NCI-H128 (cell line): ENCODE data around the gene FBXL12.
"Not testable (repeated sequence)": the region's sequence is repeated elsewhere in the genome, so short reads cannot be mapped to it uniquely, and the experiment has no call there.

Source experiments
- DNase-seq: peaks from one replicate; lab custom pipeline; 2025; ENCODE audit not compliant: unreplicated experiment; lab: John Stamatoyannopoulos, UW

The FBXL12 gene

DNA sequence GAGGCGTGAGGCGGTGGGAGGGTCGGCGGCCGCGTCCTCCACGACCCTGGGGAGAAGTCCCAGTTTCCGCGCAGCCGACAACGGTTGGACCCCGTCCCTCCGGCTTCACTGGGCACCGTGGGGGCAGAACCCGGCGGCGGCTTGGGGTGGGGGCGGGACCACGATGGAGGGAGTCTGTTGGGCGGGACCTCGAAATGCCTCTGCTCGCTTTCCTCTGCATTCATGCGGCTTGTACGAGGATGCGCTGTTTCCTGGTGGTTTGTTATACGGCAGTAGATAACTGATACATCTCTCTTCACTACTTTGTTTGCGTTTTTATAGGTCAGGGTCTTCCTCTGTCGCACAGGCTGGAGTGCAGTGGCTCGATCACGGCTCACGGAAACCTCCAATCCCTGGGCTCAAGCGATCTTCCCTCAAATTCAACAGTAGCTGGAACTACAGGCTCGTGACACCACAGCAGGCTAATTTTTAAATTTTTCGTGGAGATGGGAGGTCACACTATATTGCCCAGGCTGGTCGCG lies 25.7 kb downstream of the FBXL12 start:
- no peak for DNase-seq

- peak; percentile 70 for DNase-seq
Observed at GRCh38 chr19:9792206-9793070, 26.4 kb downstream of the FBXL12 start.

- DNase-seq = peak; percentile 69
Observed at GRCh38 chr19:9791552-9792205, 27.2 kb downstream of the FBXL12 start.

DNA sequence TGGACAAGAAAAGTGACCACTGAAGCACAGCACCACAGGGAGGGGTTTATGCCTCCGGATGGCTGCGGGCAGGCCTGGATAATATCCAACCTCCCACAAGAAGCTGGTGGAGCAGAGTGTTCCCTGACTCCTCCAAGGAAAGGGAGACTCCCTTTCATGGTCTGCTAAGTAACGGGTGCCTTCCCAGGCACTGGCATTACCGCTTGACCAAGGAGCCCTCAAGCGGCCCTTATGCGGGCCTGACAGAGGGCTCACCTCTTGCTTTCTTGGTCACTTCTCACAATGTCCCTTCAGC lies 27.9 kb downstream of the FBXL12 start:
- DNase-seq = not testable (repeated sequence)

GRCh38 chr19:9789579-9789978 lies 29.3 kb downstream of the FBXL12 start:
- not testable (repeated sequence) for DNase-seq

GRCh38 chr19:9789066-9789465 lies 29.8 kb downstream of the FBXL12 start:
- DNase-seq = no peak

GRCh38 chr19:9788604-9789003 lies 30.3 kb downstream of the FBXL12 start:
- not testable (repeated sequence) for DNase-seq

GRCh38 chr19:9786819-9787218 lies 32.1 kb downstream of the FBXL12 start:
- DNase-seq = no peak

- no peak for DNase-seq
Observed at GRCh38 chr19:9786342-9786741, 32.5 kb downstream of the FBXL12 start.

DNA sequence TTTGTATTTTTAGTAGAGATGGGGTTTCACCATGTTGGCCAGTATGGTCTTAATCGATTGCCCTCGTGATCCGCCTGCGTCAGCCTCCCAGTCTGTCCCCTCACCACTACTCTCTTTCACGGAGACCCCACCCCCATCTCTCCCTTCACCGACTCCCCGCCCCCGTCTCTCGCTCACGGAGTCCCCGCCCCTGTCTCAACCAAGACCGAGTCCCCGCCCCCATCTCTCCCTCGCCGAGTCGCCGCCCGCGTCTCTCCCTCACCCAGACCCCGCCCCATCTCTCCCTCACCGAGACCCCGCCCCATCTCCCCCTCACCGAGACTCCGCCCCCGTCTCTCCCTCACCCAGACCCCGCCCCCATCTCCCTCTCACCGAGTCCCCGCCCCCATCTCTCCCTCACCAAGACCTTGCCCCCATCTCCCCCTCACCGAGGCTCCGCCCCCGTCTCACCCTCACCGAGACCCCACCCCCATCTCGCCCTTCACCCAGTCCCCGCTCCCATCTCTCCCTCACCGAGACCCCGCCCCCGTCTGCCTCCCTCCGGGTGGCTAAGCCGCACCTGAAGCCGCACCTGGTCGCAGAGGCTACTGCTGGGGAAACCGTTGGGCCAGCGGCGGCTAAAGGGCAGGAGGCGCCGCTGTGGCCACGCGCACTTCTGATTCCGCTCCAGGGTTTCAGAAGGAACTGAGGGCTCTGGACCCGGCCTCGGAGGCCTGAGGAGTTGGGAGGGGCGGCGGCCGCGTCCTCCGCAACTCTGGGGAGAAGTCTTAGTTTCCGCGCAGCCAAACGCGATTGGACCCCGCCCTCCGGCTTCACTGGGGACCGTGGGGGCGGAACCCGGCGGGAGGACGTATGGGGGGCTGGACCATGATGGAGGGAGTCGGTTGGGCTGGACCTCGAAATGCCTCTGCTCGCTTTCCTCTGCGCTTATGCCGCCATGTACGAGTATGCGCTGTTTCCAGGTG lies 33.2 kb downstream of the FBXL12 start:
- DNase-seq = peak; percentile 89

- not testable (repeated sequence) for DNase-seq
Observed at GRCh38 chr19:9784163-9784496, 34.7 kb downstream of the FBXL12 start.

DNA sequence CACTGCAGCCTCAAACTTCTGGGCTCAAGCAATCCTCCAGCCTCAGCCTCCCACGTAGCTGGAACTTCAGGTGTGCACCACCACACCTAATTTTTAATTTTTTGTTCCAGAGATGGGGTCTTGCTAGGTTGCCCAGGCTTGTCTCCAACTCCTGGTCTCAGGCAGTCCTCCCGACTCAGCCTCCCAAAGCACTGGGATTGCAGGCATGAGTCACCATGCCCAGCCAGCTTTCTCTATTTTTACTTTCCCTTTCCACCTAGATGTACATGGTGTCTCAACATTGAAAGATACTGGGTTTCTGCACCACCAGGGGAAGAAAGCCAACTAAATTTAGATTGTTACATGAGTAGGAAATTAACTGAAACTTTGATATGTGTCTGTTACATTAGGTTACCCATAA lies 36.5 kb downstream of the FBXL12 start:
- DNase-seq = no peak

DNA sequence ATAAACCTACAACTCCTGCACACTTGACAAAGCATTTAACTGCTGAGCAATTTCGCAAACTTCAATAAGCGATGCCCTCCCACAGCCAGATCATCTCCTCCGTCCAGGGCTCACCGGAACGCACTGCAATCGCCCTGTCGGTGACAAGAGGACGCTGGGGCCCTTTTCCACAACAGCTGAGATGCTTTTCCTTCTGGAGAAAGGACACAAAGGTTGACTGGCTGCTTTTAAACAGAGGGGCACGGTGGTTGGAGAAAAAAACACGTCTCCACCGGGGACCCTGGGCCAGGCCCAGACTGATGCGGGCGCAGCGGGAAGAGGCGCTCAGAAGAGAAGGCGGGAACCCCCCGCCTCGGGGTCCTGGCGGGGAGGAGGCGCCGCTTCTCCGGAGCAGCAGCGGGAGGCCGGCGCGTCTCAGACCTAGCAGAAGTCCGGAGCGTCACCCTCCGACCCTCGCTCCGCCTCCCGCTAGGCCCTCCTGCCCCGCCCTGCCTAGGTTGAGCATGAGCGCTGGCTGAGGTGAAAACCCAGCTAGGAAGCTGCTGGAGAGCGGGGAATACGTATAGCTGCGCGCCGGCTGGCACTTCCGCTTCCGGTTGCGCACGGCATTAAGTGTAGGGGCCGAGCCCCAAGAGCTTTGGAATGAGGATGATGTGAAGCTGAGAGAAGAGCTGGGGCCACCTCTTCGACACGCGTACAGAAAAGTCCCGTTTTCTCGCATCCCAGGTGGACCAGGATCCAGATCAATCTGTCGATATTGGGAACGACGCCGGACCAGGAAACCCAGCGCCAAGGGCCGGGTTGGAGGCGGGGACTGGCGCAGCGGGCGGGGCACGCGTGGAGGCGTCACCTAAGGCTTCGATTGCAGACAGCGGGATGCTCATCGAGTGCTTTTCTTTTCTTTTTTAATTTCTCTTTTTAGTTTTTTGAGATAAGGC lies 50.4 kb downstream of the FBXL12 start, which contains the start of gene ZNF846:
Gene ZNF846 (minus strand): TSS at position 564 of the 938 bp plus-strand sequence. CDS start 3,788 bp downstream, outside the sequence.
- DNase-seq = peak; percentile 90
